GM19324 (cell line): ENCODE measurements around the gene NOTCH1.

Source experiments
- ATAC-seq: cut with Tn5 transposase; IDR thresholded peaks from one replicate; pipeline ENCODE4 v1.9.1; 2021; ENCODE audit warnings: mild to moderate bottlenecking, moderate library complexity; ENCODE audit not compliant: unreplicated experiment, low FRiP score

Gene NOTCH1

GRCh38 chr9:136549010-136549980 lies 3.4 kb upstream of the NOTCH1 start:
- no peak for ATAC-seq

DNA sequence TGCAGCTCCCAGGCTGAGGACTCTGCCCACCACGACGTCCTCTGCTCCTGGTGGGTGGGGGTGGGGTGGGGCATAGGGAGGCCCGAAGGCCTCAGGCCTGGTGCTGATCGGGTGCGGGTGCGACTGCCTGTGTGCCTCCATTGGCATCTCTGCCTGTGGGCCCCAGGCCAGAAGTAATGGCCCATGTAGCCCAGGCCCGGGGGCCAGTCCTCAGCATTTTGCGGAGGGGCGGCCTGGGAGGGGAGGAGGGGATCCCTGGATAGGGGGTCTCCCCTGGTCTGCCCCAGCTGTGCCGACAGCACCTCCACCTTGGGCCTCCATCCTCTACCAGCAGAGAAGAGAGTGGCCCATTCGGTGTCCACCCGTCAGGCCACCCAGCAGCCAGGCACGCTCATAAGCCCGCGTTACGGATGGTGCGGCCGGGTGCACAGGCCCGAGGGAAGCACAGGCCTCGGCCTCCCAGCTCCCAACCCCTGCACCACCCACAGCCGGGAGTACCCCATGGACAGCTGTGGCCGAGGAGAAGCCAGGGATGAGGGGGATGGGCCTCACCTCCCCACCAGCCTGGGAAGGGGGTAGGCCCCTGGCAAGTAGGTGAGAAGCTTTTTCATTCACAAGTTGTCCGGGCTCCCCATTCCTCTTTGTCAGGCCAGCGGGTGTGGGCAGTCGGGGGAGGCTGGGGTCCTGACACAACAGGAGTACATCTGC lies 1.8 kb upstream of the NOTCH1 start:
- ATAC-seq: no peak

- peak; percentile 5 for ATAC-seq
Measured at GRCh38 chr9:136546697-136547501, 1.1 kb upstream of the NOTCH1 start.

DNA sequence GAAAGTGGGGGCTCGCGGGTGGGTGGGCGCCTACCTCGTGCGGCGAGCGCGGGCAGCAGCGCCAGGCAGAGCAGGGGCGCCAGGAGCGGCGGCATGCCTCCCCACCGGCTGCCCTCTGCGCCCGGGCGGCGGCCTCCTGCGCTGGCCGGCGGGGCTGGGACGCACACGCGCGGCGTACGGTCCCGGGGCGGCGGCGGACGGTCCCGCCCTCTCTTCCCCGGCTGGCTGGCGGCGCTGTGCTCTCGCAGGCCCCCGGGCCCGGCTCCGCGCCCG lies 220 bp downstream of the NOTCH1 start:
- ATAC-seq: no peak

DNA sequence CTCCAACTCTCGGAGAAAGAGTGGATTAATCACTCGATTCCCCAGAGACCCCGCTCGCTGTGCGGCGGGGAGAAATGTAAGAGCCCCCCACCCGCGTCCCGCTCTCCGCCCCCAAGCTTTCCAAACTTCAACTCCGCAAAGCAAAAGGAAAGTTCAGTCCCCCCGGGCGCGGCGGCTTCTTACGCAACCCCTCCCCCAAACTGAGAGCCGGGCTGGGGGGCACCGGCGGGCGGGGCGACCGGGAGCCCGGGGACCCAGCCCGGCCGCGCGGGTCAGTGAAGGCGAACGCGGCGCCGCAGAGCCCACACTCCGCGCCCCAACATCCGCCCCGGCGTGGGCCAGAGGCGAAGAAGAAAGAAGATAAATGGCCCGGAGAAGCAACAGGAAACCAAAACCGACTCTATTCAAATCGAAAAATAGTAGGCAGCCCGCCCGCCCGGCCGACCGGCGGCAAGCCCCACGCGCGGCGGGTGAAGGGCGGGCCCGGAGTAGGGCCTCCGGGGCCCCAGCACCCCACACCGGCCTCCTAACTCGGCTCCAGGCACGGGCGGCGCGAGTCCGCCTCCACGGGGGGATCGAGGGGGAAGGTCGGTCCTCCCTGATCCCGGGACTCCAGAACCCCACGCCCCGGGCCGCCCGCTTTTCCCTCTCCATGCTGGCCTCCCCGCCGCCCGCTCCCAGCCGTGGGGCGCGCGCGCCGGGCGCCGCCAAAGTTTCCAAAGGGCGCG lies 720 bp downstream of the NOTCH1 start:
- peak; percentile 23 for ATAC-seq

GRCh38 chr9:136544548-136544963 lies 1.3 kb downstream of the NOTCH1 start:
- no peak for ATAC-seq

DNA sequence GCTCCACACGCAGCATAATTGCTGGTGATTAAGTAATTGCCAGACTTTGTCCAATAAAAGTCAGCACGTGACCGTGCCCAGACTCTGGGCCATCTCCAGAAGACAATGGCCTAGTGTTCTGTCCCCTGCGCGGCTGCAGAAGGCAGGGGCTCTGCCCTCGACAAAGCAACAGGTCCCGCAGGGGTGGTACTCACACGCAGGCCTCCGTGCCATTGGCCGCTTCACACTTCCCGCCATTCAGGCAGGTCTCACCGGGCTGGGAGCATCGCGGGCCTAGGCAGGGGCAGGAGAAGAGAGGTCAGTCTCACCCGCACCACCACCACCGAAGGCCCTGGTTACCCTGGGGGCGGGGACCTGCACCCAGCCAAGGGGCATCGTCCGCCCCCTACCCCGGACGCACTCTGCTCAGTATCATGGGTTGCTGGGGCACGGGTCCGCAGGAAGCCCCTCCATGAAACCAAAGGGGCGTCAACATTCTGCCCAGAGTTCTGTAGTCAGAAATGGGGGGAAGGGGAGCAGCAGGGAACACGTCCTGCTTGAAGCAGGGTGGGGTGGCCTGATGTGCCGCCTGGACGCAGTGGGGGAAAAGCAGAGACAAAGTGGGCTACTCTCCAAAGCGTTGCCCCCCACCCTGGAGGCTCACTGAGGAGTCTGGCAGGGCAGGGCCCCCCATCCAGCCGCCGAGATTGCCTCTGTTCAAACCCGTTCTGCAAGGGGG lies 1.9 kb downstream of the NOTCH1 start:
- ATAC-seq: no peak

GRCh38 chr9:136543280-136543679 lies 2.6 kb downstream of the NOTCH1 start:
- no peak for ATAC-seq

DNA sequence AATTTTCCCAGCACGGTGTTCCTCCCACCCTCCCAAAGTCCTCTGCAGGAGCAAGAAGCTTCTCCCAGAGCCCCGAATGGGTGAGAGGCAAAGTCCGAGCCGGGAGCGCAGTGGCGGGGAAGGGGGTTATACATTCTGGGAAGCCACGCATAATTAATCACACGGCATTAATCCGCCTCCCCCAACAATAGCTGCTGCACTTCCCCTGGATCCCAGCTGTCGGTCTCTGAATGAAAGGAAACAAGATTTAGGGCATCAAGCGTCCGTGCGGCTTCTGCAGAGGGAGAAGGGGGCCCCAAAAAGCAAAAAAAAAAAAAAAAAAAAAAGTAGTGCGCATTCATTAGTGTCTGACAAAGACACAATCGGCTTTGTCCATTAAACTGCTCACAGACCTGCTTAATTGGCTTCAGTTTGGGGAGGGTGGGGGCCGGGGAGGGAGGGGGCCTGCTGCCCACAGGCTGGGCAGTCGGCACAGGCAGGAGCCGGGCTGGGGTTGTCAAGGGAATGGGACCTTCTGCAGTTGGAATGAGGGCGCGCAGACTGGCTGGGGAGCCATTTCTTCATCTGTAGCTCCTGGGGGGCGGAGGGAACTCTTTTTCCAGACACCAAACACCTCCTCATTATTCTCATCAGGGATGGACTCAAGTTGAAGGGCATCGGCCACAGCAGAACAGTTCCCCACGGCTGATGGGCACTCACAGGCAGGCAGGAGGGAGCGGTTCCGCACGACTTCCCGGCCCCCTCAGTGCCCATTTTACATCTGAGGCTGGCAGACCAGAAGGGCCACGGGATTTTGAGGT lies 3.4 kb downstream of the NOTCH1 start:
- ATAC-seq: no peak

GRCh38 chr9:136541709-136542108 lies 4.1 kb downstream of the NOTCH1 start:
- ATAC-seq: no peak

- ATAC-seq: no peak
Measured at GRCh38 chr9:136541179-136541578, 4.7 kb downstream of the NOTCH1 start.

- ATAC-seq: no peak
Measured at GRCh38 chr9:136539427-136540421, 6.1 kb downstream of the NOTCH1 start.

- no peak for ATAC-seq
Measured at GRCh38 chr9:136538599-136539426, 7.0 kb downstream of the NOTCH1 start.

GRCh38 chr9:136537896-136538598 lies 7.8 kb downstream of the NOTCH1 start:
- no peak for ATAC-seq

DNA sequence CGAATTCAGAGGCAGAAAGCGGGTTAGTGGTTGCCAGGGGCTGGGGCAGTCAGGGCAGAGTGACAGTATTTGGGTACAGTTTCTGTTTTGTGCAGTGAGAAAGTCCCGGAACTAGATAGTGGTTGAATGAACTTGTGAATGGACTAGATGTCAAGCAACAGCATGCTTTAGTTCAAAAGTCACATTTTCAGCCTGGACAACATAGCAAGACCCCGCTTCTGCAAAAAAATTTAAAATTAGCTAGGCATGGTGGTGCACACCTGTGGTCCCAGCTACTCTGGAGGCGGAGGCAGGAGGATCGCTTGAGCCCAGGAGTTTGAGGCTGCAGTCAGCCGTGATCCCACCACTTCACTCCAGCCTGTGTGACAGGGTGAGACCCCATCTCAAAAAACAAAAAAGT lies 8.4 kb downstream of the NOTCH1 start:
- no peak for ATAC-seq

- no peak for ATAC-seq
Measured at GRCh38 chr9:136536721-136537241, 9.1 kb downstream of the NOTCH1 start.
